Activated gamma-delta T cell treated with anti-CD3 and anti-CD28 coated beads, Interleukin-2, amount 50 U/mL, for 16 hours (primary cell): ENCODE results near the gene KDM3A.

Experiments
- DNase-seq: peaks from one replicate; pipeline ENCODE4 v3.0.0-alpha.2; 2020; ENCODE audit warnings: low read depth

KDM3A gene

DNA sequence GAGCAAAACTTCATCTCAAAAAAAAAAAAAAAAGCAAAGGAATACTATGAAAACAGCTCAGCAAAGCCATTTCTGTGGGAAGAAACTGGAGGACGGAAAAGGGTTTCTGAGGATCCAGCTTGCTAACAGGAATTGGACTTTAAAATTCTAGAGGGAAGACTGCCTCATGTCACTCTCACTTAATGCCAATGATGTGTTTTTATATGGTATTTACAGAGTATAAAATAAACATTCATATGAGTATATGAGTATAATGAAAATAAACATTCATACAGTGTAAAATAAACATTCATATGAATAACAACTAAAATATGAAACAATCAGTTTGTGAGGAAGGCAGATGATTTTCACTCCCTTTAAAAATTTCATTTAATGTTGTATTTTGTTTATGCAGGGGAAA is 78.2 kb downstream of the KDM3A start:
- no peak for DNase-seq

GRCh38 chr2:86520153-86520552 is 79.0 kb downstream of the KDM3A start:
- DNase-seq: no peak

- DNase-seq: no peak
These were observed 80.8 kb downstream of the KDM3A start for GRCh38 chr2:86521922-86522321.

DNA sequence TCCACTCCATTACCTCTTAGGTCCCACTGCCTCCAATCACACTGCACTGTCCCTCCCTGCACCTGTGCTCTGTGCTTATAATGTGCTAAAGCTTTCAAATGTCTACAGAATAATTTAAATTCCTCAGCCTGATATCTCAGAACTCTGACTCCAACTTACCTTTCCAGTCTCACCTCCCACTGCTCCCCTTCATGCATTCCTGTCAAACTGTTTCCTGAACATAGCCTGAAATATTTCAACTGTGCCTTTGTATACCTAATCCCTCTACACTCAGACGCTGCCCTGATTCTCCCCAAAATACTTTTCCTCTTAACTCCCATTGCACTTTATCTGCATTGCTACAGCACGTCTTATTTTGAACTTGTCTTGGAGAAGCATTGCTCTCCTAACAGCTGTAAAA is 81.5 kb downstream of the KDM3A start:
- DNase-seq: no peak

DNA sequence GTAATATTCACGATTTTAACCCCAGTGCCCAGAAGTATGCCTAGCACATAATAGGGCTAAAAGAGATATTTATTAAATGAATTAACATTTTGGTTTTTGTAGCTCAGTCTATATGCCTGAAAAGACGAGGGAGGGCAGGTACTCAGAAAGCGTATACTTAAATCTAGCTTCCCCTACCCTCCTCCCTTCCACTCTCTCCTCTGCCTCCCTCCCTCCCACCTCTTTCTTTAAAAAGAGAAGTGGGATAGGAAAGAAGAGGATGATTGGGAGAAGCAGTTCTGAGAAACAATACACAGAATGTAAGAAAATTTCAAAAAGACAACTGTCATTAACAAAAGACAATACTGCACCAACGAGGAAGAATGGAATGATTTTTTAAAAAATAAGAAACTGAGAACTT is 82.3 kb downstream of the KDM3A start:
- DNase-seq: no peak

DNA sequence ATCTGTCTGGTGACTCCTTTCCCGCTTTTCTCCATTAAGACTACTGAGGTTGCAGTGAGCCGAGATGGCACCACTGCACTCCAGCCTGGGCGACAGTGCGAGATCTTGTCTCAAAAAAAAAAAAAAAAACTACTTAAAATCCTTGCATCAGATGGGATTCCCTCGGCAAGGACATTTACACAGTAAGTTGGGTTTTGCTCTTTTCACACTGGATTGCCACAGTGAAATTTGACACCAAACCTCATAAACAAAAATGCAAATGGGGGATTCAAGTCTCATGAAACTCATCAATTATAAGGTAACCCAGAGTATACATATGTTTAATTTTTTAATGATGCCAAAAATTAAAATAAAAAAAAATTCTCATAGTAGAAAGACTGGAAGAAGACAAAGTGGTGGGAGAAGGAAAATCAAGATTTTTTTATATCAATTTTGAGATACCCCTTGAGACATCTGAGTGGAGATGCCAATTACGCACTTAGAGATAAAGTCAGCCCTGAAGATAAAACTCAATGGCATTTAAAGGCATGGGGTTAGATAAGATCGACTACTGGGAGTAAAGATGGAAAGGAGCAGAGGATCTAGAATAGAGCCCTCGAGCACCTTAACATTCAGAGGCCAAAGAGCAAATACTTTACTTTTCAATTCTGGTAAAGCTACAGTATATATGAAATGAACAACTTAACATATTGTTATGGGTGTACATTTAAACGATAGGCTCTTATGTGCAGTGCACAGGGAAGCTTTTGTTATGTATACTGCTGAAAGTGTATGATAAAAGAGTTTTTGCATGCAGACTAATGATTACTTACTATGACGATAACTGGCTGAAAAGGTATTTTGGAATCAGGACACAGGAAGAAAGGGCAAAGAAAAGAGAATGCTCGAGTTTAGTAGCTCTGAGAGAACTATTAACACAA is 84.5 kb downstream of the KDM3A start:
- no peak for DNase-seq

DNA sequence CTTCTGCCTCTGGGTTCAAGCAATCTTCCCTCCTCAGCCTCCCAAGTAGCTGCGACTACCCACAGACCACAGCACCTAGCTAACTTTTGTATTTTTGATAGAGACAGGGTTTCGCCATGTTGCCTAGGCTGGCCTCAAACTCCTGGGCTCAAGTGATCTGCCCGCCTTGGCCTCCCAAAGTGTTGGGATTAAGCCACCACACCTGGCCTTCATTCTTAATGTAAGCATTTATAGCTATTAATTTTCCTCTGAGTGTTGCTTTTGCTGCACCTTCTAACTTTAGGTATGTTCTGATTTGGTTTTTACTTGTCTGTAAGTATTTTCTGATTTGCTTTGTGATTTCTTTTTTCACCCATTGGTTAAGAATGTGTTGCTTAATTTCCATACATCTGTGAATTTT is 92.4 kb downstream of the KDM3A start:
- no peak for DNase-seq

- no peak for DNase-seq
These were observed 100.2 kb downstream of the KDM3A start for GRCh38 chr2:86541334-86541733.
